ENCODE measurements around the gene SPRY1. TPM values are rescaled to one million over a fixed set of nuclear protein-coding genes. Genes with fewer than 3 reads are reported as not detected.

Gene SPRY1, protein sequence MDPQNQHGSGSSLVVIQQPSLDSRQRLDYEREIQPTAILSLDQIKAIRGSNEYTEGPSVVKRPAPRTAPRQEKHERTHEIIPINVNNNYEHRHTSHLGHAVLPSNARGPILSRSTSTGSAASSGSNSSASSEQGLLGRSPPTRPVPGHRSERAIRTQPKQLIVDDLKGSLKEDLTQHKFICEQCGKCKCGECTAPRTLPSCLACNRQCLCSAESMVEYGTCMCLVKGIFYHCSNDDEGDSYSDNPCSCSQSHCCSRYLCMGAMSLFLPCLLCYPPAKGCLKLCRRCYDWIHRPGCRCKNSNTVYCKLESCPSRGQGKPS
- polyA plus RNA-seq (2011; rRNA removed) (2.1 and 2.4 TPM in 2 replicates), polyA plus RNA-seq (2017; fragmentation: RNase III; extraction: RNeasy Plus Mini Kit Qiagen cat#74134 plus additional on column Dnase treatment) (0.21 to 0.54 TPM (median 0.31 TPM) in 3 replicates), polyA minus RNA-seq (2011; rRNA and poly(A)+ RNA removed) (2.4 and 2.8 TPM in 2 replicates)
- 0.61 and 0.89 TPM in 2 replicates for polyA plus RNA-seq (2012; cell fraction: cytosol; rRNA removed)
- polyA plus RNA-seq (2012; cell fraction: nucleus; rRNA removed): 0.98 TPM in 2 replicates

DNA sequence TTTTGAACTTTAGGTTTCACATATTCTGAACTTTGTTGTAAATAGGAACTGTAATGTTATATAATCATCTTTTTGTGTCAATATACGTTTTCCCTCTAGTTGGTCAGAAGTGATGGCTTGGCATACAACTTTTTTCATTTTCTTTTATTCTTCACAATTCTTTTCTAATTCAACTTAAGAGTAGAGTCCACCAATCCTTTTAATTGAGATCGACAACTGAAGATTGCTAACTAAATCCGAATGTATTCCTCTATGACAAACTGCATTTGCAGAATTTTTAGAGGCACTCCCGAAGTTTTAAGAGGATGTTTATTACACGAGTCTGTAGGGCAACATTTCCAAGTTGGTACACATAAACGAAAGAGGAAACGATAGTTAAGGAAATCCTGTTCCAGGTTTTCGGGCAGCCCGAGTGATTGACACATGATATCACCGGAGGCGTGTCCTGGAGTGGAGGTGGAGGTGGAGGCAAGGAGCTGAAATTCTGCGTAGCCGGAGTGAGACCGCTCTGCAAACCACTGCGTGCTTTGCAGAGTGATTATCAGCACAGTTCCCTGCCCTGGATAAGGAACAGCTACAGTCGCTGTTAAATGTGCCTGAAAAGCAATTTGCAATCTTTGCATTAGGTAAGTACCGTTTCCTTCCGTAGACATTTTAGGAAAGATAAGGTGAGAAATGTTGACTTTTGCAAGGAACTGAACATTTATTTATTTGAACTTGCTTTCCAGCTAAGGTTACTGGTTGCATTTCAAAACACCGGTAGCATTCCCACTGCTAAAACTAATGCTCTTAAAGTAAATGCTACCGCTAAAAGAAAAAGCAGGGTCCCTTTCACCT, at the start of gene SPRY1:
Gene SPRY1, plus strand, starts transcription at position 489 of the 837 bp plus-strand sequence. CDS start 4,797 bp downstream, outside the sequence.
- ChIA-PET CTCF (interaction anchor here (0.6 to 1.5 kb wide), 3 partner anchors 60 to 264 kb away, joined by 3 to 4 read pairs (median 4); no protein-coding TSS in a partner anchor), POLR2A (no interaction called here)
- TF ChIP-seq, protein P1, sequence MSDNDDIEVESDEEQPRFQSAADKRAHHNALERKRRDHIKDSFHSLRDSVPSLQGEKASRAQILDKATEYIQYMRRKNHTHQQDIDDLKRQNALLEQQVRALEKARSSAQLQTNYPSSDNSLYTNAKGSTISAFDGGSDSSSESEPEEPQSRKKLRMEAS (IDR thresholded peaks at IDR 0.05): peak; percentile 33; the same call in 1 of the 2 replicates
- no peak for TF ChIP-seq TFCP2L1 (CRISPR knock-in tag; IDR thresholded peaks at IDR 0.05)
- TF ChIP-seq, protein P2, sequence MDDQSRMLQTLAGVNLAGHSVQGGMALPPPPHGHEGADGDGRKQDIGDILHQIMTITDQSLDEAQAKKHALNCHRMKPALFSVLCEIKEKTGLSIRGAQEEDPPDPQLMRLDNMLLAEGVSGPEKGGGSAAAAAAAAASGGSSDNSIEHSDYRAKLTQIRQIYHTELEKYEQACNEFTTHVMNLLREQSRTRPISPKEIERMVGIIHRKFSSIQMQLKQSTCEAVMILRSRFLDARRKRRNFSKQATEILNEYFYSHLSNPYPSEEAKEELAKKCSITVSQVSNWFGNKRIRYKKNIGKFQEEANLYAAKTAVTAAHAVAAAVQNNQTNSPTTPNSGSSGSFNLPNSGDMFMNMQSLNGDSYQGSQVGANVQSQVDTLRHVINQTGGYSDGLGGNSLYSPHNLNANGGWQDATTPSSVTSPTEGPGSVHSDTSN (IDR thresholded peaks at IDR 0.05): peak; percentile 91
- TF ChIP-seq, protein P3, sequence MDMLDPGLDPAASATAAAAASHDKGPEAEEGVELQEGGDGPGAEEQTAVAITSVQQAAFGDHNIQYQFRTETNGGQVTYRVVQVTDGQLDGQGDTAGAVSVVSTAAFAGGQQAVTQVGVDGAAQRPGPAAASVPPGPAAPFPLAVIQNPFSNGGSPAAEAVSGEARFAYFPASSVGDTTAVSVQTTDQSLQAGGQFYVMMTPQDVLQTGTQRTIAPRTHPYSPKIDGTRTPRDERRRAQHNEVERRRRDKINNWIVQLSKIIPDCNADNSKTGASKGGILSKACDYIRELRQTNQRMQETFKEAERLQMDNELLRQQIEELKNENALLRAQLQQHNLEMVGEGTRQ (IDR thresholded peaks at IDR 0.05): no peak
- TF ChIP-seq EHMT2 (IDR thresholded peaks at IDR 0.05; ENCODE audit: low read depth): no peak
- Histone ChIP-seq H3K4me3 (peak within 1 kb of the TSS; percentile 80), H3K4me2 (peak within 1 kb of the TSS; percentile 92), H3K27ac (peak within 1 kb of the TSS; percentile 85 to 90), H3K9me3 (no peaks in the 10 kb centered on the region), H3K4me1 (no peaks in the 10 kb centered on the region)
- DNase-seq (ENCODE audit: low read depth in 1 of 2, low spot score in 1 of 2): peak; percentile 35 to 85
- 1% methylated on average over 20 of the region's 20 CpGs for WGBS (ENCODE audit: missing lambda C conversion rate)
- FAIRE-seq: no peak
- ATAC-seq: peak; percentile 62 to 81

DNA sequence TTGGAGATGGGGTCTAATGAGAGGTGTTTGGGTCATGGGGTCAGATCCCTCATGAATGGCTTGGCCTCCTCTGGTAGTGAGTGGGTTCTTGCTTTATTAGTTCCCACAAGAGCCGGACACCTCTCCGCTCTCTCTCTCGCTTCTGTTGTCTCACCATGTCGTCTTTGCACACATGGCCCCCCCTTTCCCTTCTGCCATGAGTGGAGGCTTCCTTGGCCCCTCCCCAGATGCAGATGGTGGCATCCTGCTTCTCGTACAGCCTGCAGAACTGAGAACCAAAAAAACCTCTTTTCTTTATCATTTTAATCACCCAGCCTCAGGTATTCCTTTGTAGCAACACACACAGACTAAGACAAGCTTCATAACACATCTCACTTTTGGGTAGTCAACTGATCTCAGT, 49.6 kb upstream of the SPRY1 start:
- no peaks in the 10 kb centered on the region for H3K4me1 ChIP-seq
- no peak for TF ChIP-seq EHF (CRISPR knock-in tag; IDR thresholded peaks at IDR 0.05)
- no peak for TF ChIP-seq ELK1 (IDR thresholded peaks at IDR 0.05; ENCODE audit: low read depth, low read length)
- TF ChIP-seq ATOH8 (CRISPR knock-in tag; IDR thresholded peaks at IDR 0.05; ENCODE audit: low read depth): no peak
- no peak for TF ChIP-seq MYC (IDR thresholded peaks at IDR 0.05; ENCODE audit: borderline replicate concordance, low read length)
- TF ChIP-seq HOXB13 (CRISPR knock-in tag; IDR thresholded peaks at IDR 0.05; ENCODE audit: low read depth): no peak
- no peak for TF ChIP-seq ZC3H11A (IDR thresholded peaks at IDR 0.05)
- TF ChIP-seq ZSCAN20 (CRISPR knock-in tag; IDR thresholded peaks at IDR 0.05): no peak
- TF ChIP-seq CEBPB (IDR thresholded peaks at IDR 0.05): no peak
- no peak for TF ChIP-seq JUN (IDR thresholded peaks at IDR 0.05)
- no peak for TF ChIP-seq HOXB5 (CRISPR knock-in tag; IDR thresholded peaks at IDR 0.05)
- no peak for TF ChIP-seq TP53 (CRISPR knock-in tag; IDR thresholded peaks at IDR 0.05)
- TF ChIP-seq CBX2 (IDR thresholded peaks at IDR 0.05; ENCODE audit: borderline replicate concordance, low read depth): no peak
- no peak for TF ChIP-seq NR3C1 (IDR thresholded peaks at IDR 0.05)
- no peak for TF ChIP-seq FOSB (CRISPR knock-in tag; IDR thresholded peaks at IDR 0.05)
- no peak for ATAC-seq
- no peak overlapping the region for H3K27ac ChIP-seq
- no peak overlapping the region for H3K4me3 ChIP-seq
- CTCF ChIA-PET: no interaction called here
- DNase-seq (ENCODE audit: low read depth in 1 of 2, low spot score in 1 of 2): no peak
- H3K9me3 ChIP-seq: no peaks in the 10 kb centered on the region
- no peak overlapping the region for H3K4me2 ChIP-seq
- no peak for FAIRE-seq
- POLR2A ChIA-PET: no interaction called here
- WGBS (ENCODE audit: missing lambda C conversion rate): 74% methylated on average over 5 of the region's 5 CpGs

Measured in A549 (cell line).